ENCODE results near the gene SEMA4D.
A peak's percentile ranks its signal among the peaks of the same experiment; 100 is the strongest.

SEMA4D gene, protein sequence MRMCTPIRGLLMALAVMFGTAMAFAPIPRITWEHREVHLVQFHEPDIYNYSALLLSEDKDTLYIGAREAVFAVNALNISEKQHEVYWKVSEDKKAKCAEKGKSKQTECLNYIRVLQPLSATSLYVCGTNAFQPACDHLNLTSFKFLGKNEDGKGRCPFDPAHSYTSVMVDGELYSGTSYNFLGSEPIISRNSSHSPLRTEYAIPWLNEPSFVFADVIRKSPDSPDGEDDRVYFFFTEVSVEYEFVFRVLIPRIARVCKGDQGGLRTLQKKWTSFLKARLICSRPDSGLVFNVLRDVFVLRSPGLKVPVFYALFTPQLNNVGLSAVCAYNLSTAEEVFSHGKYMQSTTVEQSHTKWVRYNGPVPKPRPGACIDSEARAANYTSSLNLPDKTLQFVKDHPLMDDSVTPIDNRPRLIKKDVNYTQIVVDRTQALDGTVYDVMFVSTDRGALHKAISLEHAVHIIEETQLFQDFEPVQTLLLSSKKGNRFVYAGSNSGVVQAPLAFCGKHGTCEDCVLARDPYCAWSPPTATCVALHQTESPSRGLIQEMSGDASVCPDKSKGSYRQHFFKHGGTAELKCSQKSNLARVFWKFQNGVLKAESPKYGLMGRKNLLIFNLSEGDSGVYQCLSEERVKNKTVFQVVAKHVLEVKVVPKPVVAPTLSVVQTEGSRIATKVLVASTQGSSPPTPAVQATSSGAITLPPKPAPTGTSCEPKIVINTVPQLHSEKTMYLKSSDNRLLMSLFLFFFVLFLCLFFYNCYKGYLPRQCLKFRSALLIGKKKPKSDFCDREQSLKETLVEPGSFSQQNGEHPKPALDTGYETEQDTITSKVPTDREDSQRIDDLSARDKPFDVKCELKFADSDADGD

DNA sequence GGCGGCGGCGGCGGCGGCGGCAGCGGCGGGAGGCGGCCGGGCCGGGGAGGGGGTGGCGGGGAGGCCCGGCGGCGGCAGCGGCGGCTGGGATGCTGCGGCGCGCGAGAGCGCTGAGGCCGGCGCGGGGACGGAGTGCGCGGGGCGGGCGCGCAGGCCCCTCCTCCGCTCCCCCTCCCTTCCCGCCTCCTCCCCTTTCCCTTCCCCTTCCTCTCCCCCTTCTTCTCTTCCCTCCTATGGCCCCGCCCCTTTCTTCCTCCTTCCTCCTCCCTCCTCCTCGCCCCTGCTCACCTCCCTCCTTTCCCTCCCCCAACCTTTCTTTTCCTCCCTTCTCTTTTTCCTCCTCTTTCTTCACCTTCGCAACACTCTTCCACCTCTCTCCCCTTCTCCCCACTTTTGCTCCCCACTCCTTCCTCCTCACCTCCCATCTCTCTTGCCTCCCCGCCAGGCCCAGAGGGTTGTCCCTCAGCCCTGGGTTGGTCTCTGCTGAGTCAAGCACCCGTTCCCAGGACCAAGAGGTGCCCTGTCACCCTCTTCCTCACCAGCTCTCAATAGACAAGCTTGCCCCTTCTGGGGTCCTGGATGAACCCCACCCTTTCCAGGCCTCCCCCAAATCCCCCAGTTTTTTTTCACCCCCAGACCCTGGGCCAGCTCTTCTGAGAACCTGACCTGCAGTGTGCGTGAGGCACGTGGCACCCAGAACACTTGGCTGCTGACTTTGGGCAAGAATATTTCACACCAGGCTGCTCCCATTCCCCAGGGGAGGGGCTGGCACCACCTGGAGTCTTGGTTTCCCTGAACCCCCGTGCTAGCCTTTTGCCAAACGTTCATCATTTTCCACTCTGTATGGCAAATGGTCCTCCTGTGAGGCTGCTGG is at the start of gene SEMA4D:
Gene SEMA4D (minus strand): TSS at position 136 of the 874 bp plus-strand sequence. CDS start 92,657 bp downstream, outside the sequence.
- Mint-ChIP-seq H3K4me1 (peaks cover 83% of the 10 kb centered on the region), H3K36me3 (peaks cover 5% of the 10 kb centered on the region), H3K27ac (peak within 1 kb of the TSS; percentile 89), H3K27me3 (no peaks in the 10 kb centered on the region), H3K4me3 (peak within 1 kb of the TSS; percentile 95), H3K9me3 (no peaks in the 10 kb centered on the region)
- peak; percentile 65 for ATAC-seq

DNA sequence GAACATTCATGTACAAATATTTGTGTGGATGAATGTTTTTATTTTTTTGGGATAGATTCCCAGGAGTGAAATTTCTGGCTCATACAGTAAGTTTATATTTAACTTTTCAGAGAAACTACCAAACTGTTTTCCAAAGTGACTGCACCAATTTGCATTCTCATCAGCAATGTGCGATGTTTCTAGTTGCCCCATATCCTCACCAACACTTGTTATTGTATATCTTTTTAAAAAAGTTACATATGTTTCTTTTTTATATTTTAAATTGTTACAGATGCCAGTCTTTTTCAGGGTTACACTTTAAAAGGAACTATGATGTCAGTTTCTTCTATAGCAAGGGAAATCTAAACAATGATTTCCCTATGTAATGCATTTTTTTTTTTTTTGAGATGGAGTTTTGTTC is 49.1 kb upstream of the SEMA4D start:
- Mint-ChIP-seq H3K4me3 (no peak overlapping the region), H3K27ac (no peak overlapping the region)
- no peak for ATAC-seq

DNA sequence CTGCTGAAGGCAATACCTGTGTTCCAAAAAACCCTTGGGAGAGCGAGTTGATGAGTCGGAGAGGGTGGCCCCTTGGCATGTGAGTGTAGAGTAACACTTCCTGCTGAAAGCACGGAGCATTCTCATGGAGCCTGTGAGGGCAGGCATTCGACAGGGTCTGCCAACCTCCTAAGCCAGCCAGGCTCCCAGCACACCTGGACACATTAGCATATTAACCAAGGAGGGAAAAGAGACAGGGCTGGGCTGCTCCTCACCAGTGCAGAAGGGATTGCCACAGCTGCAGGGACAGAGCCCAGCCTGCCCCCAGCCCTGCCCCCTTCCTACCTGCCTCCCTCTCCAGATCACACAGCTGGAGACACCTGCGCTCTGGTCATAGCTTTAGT is 46.4 kb upstream of the SEMA4D start:
- ATAC-seq, result no peak
- Mint-ChIP-seq H3K27ac (peak overlapping the region; percentile 72), H3K4me1 (peaks cover 35% of the 10 kb centered on the region), H3K36me3 (peaks cover 16% of the 10 kb centered on the region), H3K4me3 (no peak overlapping the region), H3K27me3 (no peaks in the 10 kb centered on the region), H3K9me3 (peaks cover 8% of the 10 kb centered on the region)

More for the DNA sequence above, 49.1 kb upstream of the SEMA4D start:
- Mint-ChIP-seq H3K27me3 (no peaks in the 10 kb centered on the region), H3K36me3 (peaks cover 16% of the 10 kb centered on the region), H3K4me1 (peaks cover 25% of the 10 kb centered on the region), H3K9me3 (peaks cover 8% of the 10 kb centered on the region)

DNA sequence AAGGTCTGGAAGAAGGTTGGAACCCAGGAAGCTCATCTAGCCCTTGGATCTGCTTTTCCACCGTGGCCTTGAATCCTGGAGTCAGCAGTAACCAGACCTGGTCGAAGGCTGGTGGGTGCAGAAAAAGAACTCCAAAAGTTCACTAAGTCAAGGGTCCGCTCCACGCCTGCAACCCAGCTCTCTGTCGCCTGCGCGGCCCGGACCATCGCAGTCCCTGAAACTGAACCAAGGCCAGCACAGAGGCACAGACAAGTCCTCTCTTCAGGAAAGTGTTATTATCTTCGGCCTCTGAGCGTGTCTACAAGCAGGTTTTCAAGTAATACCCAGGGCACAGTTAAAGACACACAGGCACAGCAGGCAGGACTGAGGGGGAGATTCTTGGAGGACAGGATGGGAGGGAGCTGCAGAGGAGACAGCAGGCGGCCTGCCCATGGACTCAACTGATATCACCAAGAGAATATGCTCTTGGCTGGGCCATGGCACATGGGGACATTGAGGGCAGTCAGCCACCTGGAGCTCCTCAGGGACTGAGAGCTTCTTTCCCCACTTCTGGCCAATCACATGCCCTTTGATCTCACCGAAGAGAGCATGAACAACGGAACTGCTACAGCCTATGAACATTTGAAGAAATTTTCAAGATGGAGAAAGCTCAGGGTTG is 45.8 kb upstream of the SEMA4D start:
- Mint-ChIP-seq H3K9me3 (peaks cover 8% of the 10 kb centered on the region), H3K27ac (peak overlapping the region; percentile 72), H3K27me3 (no peaks in the 10 kb centered on the region), H3K4me3 (no peak overlapping the region), H3K4me1 (peaks cover 35% of the 10 kb centered on the region), H3K36me3 (peaks cover 16% of the 10 kb centered on the region)
- no peak for ATAC-seq

DNA sequence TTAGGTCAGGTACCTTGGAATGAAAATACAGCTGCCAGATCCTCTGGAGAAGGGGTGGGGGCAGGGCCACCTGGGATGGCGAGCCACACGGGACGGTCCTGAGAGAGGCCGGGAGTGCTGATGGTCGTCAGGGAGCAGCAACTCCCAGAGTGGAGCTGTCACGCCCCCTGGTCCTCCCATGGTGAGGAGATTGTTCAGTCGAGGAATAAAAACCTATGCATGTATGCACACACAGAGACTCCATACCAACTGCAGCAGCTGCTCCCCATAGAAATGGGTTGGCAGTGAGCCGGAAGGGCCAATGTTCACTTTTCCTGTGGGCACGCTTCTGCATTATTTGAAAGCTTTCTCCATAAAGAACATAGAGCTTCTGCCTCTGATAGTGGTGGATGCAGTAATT is 45.2 kb upstream of the SEMA4D start:
- Mint-ChIP-seq H3K9me3 (peaks cover 8% of the 10 kb centered on the region), H3K36me3 (peaks cover 16% of the 10 kb centered on the region), H3K27me3 (no peaks in the 10 kb centered on the region), H3K4me3 (no peak overlapping the region), H3K4me1 (peaks cover 39% of the 10 kb centered on the region), H3K27ac (peak overlapping the region; percentile 72)
- ATAC-seq, result no peak

DNA sequence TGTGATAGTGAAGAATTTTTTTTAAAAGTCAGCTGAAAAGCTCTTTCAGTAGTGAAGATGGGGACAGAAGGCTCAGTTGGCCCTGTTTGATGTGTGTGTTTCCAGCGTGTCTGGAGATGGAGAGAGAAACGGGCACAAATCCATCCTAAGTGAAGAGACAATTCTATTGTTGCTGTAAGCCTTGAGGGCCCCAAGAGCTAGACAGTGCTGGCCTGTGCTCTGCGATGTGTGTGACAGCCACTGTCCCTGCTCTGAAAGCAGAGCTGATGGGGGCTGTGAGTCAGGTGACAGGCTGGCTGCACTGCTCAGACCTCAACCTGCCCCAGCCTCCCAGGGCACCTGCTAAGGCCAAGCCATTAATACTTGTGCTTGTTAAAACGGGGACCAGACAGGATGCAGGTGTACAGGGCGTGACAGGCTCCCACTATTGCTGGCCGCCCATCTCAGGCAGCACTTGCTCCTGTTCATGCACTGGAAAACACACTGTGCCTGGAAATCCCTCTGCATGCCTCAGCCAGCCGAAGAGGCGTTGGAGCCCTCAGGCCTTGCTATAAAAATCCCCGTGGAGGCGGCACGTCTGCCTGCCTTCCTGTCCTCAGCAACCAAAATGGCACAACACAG is 44.6 kb upstream of the SEMA4D start:
- ATAC-seq, result peak; percentile 86
- Mint-ChIP-seq H3K9me3 (peaks cover 8% of the 10 kb centered on the region), H3K36me3 (peaks cover 16% of the 10 kb centered on the region), H3K27ac (peak overlapping the region; percentile 72), H3K27me3 (no peaks in the 10 kb centered on the region), H3K4me1 (peaks cover 39% of the 10 kb centered on the region), H3K4me3 (no peak overlapping the region)

DNA sequence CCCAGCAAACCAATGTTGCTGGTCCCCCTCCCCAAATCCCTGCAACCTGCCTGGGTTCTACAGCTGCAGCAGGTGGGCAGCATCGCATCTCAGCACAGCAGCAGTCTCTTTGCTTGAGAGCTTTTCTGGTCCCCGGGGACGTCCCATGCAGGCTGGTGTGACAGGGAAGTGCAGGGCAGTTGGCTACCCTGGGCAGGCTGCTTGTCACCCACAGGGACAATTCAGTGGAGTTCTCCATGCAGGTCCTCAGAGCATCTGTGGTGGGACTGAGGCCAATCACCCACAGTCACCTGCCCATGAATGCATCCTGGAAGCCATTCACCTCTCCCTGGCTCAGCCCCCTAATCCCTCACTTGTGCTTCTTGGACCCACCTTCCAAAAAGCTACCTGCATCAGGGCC is 43.9 kb upstream of the SEMA4D start:
- H3K4me1 Mint-ChIP-seq, result peaks cover 43% of the 10 kb centered on the region
- peaks cover 16% of the 10 kb centered on the region for H3K36me3 Mint-ChIP-seq
- peak overlapping the region; percentile 38 for H3K4me3 Mint-ChIP-seq
- peak overlapping the region; percentile 72 for H3K27ac Mint-ChIP-seq
- H3K9me3 Mint-ChIP-seq, result peaks cover 8% of the 10 kb centered on the region
- ATAC-seq, result peak; percentile 84
- H3K27me3 Mint-ChIP-seq, result no peaks in the 10 kb centered on the region

DNA sequence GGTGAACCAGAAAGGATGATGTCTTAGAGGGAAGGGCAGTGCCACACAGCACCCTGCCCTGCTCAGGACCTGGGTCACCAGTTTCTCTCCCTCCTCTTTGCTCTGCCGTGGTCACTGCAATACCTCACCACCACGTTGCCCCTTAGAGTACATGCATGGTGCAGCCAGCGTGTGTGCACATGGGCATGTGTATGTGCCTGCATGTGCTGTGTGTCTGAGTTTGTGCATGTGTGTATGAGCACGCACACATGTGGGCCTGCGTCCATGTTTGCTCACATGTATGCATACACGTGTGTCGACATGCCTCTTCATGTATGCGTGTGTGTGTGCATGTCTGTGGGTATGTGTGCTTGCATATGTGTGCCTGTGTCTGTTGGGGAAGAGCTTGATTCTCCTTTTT is 41.5 kb upstream of the SEMA4D start:
- ATAC-seq, result no peak
- H3K36me3 Mint-ChIP-seq, result no peaks in the 10 kb centered on the region
- no peak overlapping the region for H3K27ac Mint-ChIP-seq
- no peak overlapping the region for H3K4me3 Mint-ChIP-seq
- no peaks in the 10 kb centered on the region for H3K27me3 Mint-ChIP-seq
- H3K4me1 Mint-ChIP-seq, result peaks cover 66% of the 10 kb centered on the region
- H3K9me3 Mint-ChIP-seq, result no peaks in the 10 kb centered on the region

DNA sequence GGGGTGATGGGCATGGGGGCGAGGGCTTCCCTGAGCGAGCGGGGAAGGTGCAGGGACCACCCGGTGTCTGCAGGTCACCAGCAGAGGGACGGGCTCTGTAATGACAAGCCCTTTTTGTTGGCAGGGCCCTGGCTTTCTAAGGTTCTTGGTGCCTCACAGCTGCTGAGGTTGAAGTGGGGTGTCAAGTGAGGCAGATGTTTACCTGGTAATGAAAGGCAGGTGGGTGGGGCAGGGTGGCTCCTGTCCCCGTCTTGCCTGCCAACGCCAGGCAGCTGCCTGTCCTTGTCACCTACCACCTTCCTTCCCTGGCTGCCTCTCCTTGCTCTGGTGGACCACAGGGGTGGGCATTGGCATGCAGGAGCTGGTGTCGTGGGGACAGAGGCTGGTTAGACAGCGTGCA is 41.0 kb upstream of the SEMA4D start:
- peak overlapping the region; percentile 81 for H3K27ac Mint-ChIP-seq
- no peaks in the 10 kb centered on the region for H3K27me3 Mint-ChIP-seq
- ATAC-seq, result no peak
- H3K9me3 Mint-ChIP-seq, result no peaks in the 10 kb centered on the region
- peaks cover 68% of the 10 kb centered on the region for H3K4me1 Mint-ChIP-seq
- no peaks in the 10 kb centered on the region for H3K36me3 Mint-ChIP-seq
- no peak overlapping the region for H3K4me3 Mint-ChIP-seq

DNA sequence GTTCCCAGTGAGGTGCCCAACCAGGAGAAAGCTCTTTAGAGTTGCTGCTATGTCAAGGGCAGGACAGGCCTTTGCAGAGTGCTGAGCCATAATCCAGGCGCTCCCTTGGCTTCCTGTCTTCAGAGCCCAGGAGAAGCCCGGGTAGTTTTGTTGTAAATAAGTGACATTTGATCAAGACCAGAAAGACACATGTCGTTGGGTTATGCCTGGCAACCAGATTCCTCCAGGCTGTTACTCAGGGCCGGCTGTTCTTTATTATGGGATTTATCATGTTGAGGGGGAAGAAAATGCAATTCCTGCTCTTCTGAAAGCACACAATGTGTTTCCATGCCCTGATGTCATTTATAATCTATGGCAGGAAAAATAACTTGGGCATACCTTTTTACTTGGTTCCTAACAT is 39.3 kb upstream of the SEMA4D start:
- no peaks in the 10 kb centered on the region for H3K36me3 Mint-ChIP-seq
- ATAC-seq, result no peak
- peak overlapping the region; percentile 34 for H3K27ac Mint-ChIP-seq
- H3K27me3 Mint-ChIP-seq, result no peaks in the 10 kb centered on the region
- H3K4me1 Mint-ChIP-seq, result peaks cover 58% of the 10 kb centered on the region
- H3K4me3 Mint-ChIP-seq, result no peak overlapping the region
- no peaks in the 10 kb centered on the region for H3K9me3 Mint-ChIP-seq

DNA sequence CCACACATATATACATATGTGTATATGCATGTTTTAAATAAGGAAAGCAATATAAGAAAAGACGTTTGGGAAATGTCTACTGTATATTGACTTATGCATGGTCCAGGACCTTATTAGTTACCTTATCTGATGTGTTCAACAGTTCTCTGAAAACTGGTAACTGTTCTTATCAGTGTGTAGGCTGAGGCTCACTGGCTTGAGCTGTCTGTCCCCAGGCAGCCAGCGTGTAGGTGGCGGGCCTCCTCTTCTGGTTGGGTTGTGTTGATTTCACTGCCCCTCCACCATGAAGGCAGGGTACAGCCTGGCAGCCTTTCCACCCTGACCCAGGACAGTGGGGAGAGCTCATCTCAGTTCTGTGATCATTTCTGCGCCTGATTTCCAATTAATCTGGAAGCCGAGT is 38.7 kb upstream of the SEMA4D start:
- Mint-ChIP-seq H3K27me3 (no peaks in the 10 kb centered on the region), H3K4me1 (peaks cover 53% of the 10 kb centered on the region)
- ATAC-seq, result no peak

DNA sequence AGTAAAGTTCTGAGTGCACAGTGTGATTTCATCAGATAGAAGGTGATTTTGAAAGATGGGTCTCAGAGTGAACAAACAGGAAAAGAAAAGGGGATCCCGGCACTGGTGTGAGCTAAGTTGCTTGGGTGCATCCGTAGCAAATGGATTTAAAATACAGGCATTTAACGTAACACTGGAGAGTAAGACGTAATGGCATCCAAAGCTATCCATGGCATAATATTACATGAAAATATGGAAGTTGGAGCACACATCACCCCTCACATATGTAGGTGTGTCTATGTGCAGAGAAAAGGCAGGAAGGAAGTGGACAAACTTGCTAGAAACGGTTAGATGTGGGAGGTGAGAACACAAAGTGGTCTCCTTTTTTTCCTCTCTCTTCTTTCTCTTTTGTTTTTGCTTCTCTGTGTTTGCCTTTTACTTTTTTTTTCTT is 38.2 kb upstream of the SEMA4D start:
- H3K4me3 Mint-ChIP-seq, result no peak overlapping the region
- peak; percentile 34 for ATAC-seq
- no peaks in the 10 kb centered on the region for H3K36me3 Mint-ChIP-seq
- peaks cover 48% of the 10 kb centered on the region for H3K4me1 Mint-ChIP-seq
- no peaks in the 10 kb centered on the region for H3K9me3 Mint-ChIP-seq
- no peaks in the 10 kb centered on the region for H3K27me3 Mint-ChIP-seq
- H3K27ac Mint-ChIP-seq, result peak overlapping the region; percentile 34

More for the DNA sequence above, 38.7 kb upstream of the SEMA4D start:
- Mint-ChIP-seq H3K36me3 (no peaks in the 10 kb centered on the region), H3K4me3 (no peak overlapping the region), H3K9me3 (no peaks in the 10 kb centered on the region), H3K27ac (peak overlapping the region; percentile 34)

DNA sequence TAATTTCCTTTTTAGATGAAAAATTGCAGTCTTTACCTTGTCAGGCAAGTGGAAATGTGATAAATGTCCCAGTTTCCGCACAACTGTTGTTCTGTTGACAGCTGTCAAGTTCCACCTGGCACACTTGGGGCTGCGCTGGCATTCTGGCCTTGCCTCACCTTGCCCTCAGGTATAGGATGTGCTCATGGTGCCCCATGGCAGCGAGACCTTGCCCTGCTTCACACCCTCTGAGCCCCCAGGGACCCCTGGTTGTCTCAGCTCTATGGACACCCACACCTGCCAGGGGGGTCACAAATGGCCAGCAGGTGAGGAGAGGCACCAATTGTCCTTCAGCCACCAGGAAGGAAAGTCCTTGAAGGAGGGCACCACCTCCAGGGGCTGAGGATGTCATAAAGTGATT is 37.5 kb upstream of the SEMA4D start:
- Mint-ChIP-seq H3K27ac (peak overlapping the region; percentile 47), H3K9me3 (no peaks in the 10 kb centered on the region), H3K27me3 (no peaks in the 10 kb centered on the region), H3K4me3 (no peak overlapping the region), H3K4me1 (peaks cover 43% of the 10 kb centered on the region), H3K36me3 (no peaks in the 10 kb centered on the region)
- ATAC-seq, result no peak
